ENCODE data around the gene CCR7. TPM values are rescaled to one million over a fixed set of nuclear protein-coding genes. Genes with fewer than 3 reads are reported as not detected.

CCR7 gene
- total RNA-seq, 1 experiment from 2014 or later = 0.57 TPM

- H3K9me3 Mint-ChIP-seq = no peaks in the 10 kb centered on the region
- H3K36me3 Mint-ChIP-seq = no peaks in the 10 kb centered on the region
- H3K27ac Mint-ChIP-seq = no peak overlapping the region
- TF ChIP-seq, protein P1, sequence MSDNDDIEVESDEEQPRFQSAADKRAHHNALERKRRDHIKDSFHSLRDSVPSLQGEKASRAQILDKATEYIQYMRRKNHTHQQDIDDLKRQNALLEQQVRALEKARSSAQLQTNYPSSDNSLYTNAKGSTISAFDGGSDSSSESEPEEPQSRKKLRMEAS (CRISPR knock-in tag; IDR thresholded peaks at IDR 0.05) = peak; percentile 52; the same call in 1 of the 2 replicates
- TF ChIP-seq TP53 (CRISPR knock-in tag; IDR thresholded peaks at IDR 0.05) (no peak), CTCF (IDR thresholded peaks at IDR 0.05) (peak; percentile 96), E2F5 (CRISPR knock-in tag; IDR thresholded peaks at IDR 0.05) (no peak)
- TF ChIP-seq, protein P2, sequence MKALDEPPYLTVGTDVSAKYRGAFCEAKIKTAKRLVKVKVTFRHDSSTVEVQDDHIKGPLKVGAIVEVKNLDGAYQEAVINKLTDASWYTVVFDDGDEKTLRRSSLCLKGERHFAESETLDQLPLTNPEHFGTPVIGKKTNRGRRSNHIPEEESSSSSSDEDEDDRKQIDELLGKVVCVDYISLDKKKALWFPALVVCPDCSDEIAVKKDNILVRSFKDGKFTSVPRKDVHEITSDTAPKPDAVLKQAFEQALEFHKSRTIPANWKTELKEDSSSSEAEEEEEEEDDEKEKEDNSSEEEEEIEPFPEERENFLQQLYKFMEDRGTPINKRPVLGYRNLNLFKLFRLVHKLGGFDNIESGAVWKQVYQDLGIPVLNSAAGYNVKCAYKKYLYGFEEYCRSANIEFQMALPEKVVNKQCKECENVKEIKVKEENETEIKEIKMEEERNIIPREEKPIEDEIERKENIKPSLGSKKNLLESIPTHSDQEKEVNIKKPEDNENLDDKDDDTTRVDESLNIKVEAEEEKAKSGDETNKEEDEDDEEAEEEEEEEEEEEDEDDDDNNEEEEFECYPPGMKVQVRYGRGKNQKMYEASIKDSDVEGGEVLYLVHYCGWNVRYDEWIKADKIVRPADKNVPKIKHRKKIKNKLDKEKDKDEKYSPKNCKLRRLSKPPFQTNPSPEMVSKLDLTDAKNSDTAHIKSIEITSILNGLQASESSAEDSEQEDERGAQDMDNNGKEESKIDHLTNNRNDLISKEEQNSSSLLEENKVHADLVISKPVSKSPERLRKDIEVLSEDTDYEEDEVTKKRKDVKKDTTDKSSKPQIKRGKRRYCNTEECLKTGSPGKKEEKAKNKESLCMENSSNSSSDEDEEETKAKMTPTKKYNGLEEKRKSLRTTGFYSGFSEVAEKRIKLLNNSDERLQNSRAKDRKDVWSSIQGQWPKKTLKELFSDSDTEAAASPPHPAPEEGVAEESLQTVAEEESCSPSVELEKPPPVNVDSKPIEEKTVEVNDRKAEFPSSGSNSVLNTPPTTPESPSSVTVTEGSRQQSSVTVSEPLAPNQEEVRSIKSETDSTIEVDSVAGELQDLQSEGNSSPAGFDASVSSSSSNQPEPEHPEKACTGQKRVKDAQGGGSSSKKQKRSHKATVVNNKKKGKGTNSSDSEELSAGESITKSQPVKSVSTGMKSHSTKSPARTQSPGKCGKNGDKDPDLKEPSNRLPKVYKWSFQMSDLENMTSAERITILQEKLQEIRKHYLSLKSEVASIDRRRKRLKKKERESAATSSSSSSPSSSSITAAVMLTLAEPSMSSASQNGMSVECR (CRISPR knock-in tag; IDR thresholded peaks at IDR 0.05; ENCODE audit: borderline replicate concordance) = no peak
- CTCF ChIA-PET = interaction anchor here (0.5 to 5.4 kb wide), 75 partner anchors 8 to 1106 kb away, joined by 3 to 127 read pairs (median 5); partner anchors contain the start of genes GJD3, IGFBP4, RARA and TOP2A
- H3K4me1 Mint-ChIP-seq = peaks cover 42% of the 10 kb centered on the region
- H3K4me3 Mint-ChIP-seq = no peak overlapping the region
- H3K27me3 Mint-ChIP-seq (ENCODE audit: low read depth) = peaks cover 5% of the 10 kb centered on the region
- ATAC-seq (peak; percentile 83), DNase-seq (ENCODE audit: low spot score) (peak; percentile 93)
- POLR2A ChIA-PET = no interaction called here
These were observed 5.2 kb downstream of the CCR7 start for GRCh38 chr17:40559954-40560591.

GRCh38 chr17:40559564-40559916 is 5.7 kb downstream of the CCR7 start:
- ChIA-PET POLR2A (no interaction called here), CTCF (interaction anchor here (0.6 to 5.4 kb wide), 74 partner anchors 9 to 1106 kb away, joined by 3 to 127 read pairs (median 5); partner anchors contain the start of genes GJD3, IGFBP4, RARA and TOP2A)
- peaks cover 37% of the 10 kb centered on the region for H3K4me1 Mint-ChIP-seq
- H3K4me3 Mint-ChIP-seq = no peak overlapping the region
- ATAC-seq = no peak
- DNase-seq (ENCODE audit: low spot score) = no peak
- no peak overlapping the region for H3K27ac Mint-ChIP-seq
- no peaks in the 10 kb centered on the region for H3K9me3 Mint-ChIP-seq
- H3K36me3 Mint-ChIP-seq = no peaks in the 10 kb centered on the region
- H3K27me3 Mint-ChIP-seq (ENCODE audit: low read depth) = peaks cover 5% of the 10 kb centered on the region
- TF ChIP-seq TEAD4 (CRISPR knock-in tag; IDR thresholded peaks at IDR 0.05) (no peak), E2F1 (CRISPR knock-in tag; IDR thresholded peaks at IDR 0.05) (no peak), ZNF317 (CRISPR knock-in tag; IDR thresholded peaks at IDR 0.05; ENCODE audit: borderline replicate concordance, low read depth) (no peak), GTF2I (CRISPR knock-in tag; conservative IDR thresholded peaks at IDR 0.05) (no peak), AFF4 (CRISPR knock-in tag; IDR thresholded peaks at IDR 0.05; ENCODE audit: borderline replicate concordance) (no peak), MXD4 (CRISPR knock-in tag; IDR thresholded peaks at IDR 0.05; ENCODE audit: borderline replicate concordance) (no peak), ZNF416 (CRISPR knock-in tag; IDR thresholded peaks at IDR 0.05) (no peak), FOXK1 (CRISPR knock-in tag; IDR thresholded peaks at IDR 0.05) (no peak), ZNF396 (CRISPR knock-in tag; IDR thresholded peaks at IDR 0.05; ENCODE audit: borderline replicate concordance) (no peak), ELF4 (CRISPR knock-in tag; IDR thresholded peaks at IDR 0.05; ENCODE audit: low read depth) (no peak), JUN (CRISPR knock-in tag; IDR thresholded peaks at IDR 0.05) (no peak)
- TF ChIP-seq, protein P3, sequence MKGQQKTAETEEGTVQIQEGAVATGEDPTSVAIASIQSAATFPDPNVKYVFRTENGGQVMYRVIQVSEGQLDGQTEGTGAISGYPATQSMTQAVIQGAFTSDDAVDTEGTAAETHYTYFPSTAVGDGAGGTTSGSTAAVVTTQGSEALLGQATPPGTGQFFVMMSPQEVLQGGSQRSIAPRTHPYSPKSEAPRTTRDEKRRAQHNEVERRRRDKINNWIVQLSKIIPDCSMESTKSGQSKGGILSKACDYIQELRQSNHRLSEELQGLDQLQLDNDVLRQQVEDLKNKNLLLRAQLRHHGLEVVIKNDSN (CRISPR knock-in tag; IDR thresholded peaks at IDR 0.05) = no peak
- TF ChIP-seq, protein P4, sequence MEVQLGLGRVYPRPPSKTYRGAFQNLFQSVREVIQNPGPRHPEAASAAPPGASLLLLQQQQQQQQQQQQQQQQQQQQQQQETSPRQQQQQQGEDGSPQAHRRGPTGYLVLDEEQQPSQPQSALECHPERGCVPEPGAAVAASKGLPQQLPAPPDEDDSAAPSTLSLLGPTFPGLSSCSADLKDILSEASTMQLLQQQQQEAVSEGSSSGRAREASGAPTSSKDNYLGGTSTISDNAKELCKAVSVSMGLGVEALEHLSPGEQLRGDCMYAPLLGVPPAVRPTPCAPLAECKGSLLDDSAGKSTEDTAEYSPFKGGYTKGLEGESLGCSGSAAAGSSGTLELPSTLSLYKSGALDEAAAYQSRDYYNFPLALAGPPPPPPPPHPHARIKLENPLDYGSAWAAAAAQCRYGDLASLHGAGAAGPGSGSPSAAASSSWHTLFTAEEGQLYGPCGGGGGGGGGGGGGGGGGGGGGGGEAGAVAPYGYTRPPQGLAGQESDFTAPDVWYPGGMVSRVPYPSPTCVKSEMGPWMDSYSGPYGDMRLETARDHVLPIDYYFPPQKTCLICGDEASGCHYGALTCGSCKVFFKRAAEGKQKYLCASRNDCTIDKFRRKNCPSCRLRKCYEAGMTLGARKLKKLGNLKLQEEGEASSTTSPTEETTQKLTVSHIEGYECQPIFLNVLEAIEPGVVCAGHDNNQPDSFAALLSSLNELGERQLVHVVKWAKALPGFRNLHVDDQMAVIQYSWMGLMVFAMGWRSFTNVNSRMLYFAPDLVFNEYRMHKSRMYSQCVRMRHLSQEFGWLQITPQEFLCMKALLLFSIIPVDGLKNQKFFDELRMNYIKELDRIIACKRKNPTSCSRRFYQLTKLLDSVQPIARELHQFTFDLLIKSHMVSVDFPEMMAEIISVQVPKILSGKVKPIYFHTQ (CRISPR knock-in tag; IDR thresholded peaks at IDR 0.05) = no peak
